Measurements from ENCODE around the gene LAMA3. TPM values are rescaled to one million over a fixed set of nuclear protein-coding genes. Genes with fewer than 3 reads are reported as not detected.

LAMA3 gene
- total RNA-seq, 2 experiments from 2014 or later: 0.05 to 0.18 TPM

- Mint-ChIP-seq H3K9me3 (no peaks in the 10 kb centered on the region), H3K4me3 (no peak overlapping the region), H3K27me3 (peaks cover 2% of the 10 kb centered on the region), H3K36me3 (ENCODE audit: low read depth) (no peaks in the 10 kb centered on the region), H3K27ac (no peak overlapping the region), H3K4me1 (no peaks in the 10 kb centered on the region)
- no peak for DNase-seq
- POLR2A ChIA-PET: no interaction called here
- CTCF ChIA-PET: no interaction called here
Observed at GRCh38 chr18:23908827-23909226, 219.6 kb downstream of the LAMA3 start.

- CTCF ChIA-PET: interaction anchor here (1.5 to 1.6 kb wide), 2 partner anchors 9 to 19 kb away, joined by 3 to 7 read pairs; no protein-coding TSS in a partner anchor
- H3K27ac Mint-ChIP-seq: no peak overlapping the region
- no peak overlapping the region for H3K4me3 Mint-ChIP-seq
- no peaks in the 10 kb centered on the region for H3K36me3 Mint-ChIP-seq (ENCODE audit: low read depth)
- POLR2A ChIA-PET: no interaction called here
- H3K4me1 Mint-ChIP-seq: no peaks in the 10 kb centered on the region
- DNase-seq: no peak
- H3K27me3 Mint-ChIP-seq: peaks cover 2% of the 10 kb centered on the region
- no peaks in the 10 kb centered on the region for H3K9me3 Mint-ChIP-seq
Observed at GRCh38 chr18:23910032-23910431, 220.8 kb downstream of the LAMA3 start.

GRCh38 chr18:23912356-23912755 lies 223.1 kb downstream of the LAMA3 start:
- no peaks in the 10 kb centered on the region for H3K4me1 Mint-ChIP-seq
- no peak overlapping the region for H3K4me3 Mint-ChIP-seq
- CTCF ChIA-PET: no interaction called here
- H3K27ac Mint-ChIP-seq: no peak overlapping the region
- no peak for DNase-seq
- POLR2A ChIA-PET: no interaction called here
- H3K27me3 Mint-ChIP-seq: peaks cover 5% of the 10 kb centered on the region
- no peaks in the 10 kb centered on the region for H3K9me3 Mint-ChIP-seq
- H3K36me3 Mint-ChIP-seq (ENCODE audit: low read depth): no peaks in the 10 kb centered on the region

GRCh38 chr18:23916338-23916737 lies 227.1 kb downstream of the LAMA3 start:
- no peaks in the 10 kb centered on the region for H3K36me3 Mint-ChIP-seq (ENCODE audit: low read depth)
- H3K9me3 Mint-ChIP-seq: no peaks in the 10 kb centered on the region
- DNase-seq: no peak
- POLR2A ChIA-PET: no interaction called here
- H3K27ac Mint-ChIP-seq: no peak overlapping the region
- CTCF ChIA-PET: no interaction called here
- H3K4me1 Mint-ChIP-seq: peaks cover 20% of the 10 kb centered on the region
- H3K27me3 Mint-ChIP-seq: peaks cover 17% of the 10 kb centered on the region
- H3K4me3 Mint-ChIP-seq: no peak overlapping the region

GRCh38 chr18:23918395-23919032 lies 229.3 kb downstream of the LAMA3 start:
- CTCF ChIA-PET: interaction anchor here (0.6 to 3.7 kb wide), 48 partner anchors 8 to 356 kb away, joined by 3 to 31 read pairs (median 5); no protein-coding TSS in a partner anchor

GRCh38 chr18:23920054-23920453 lies 230.8 kb downstream of the LAMA3 start:
- H3K4me1 Mint-ChIP-seq: peaks cover 27% of the 10 kb centered on the region
- H3K4me3 Mint-ChIP-seq: no peak overlapping the region
- no peak for DNase-seq
- H3K27me3 Mint-ChIP-seq: peaks cover 17% of the 10 kb centered on the region
- H3K27ac Mint-ChIP-seq: no peak overlapping the region
- ChIA-PET CTCF (interaction anchor here (0.7 to 3.7 kb wide), 4 partner anchors 8 to 144 kb away, joined by 3 to 31 read pairs (median 6); no protein-coding TSS in a partner anchor), POLR2A (no interaction called here)
- H3K9me3 Mint-ChIP-seq: no peaks in the 10 kb centered on the region
- H3K36me3 Mint-ChIP-seq (ENCODE audit: low read depth): no peaks in the 10 kb centered on the region

More at GRCh38 chr18:23918395-23919032, 229.3 kb downstream of the LAMA3 start:
- Mint-ChIP-seq H3K27ac (no peak overlapping the region), H3K9me3 (no peaks in the 10 kb centered on the region), H3K27me3 (peaks cover 17% of the 10 kb centered on the region), H3K4me3 (no peak overlapping the region), H3K4me1 (peaks cover 27% of the 10 kb centered on the region), H3K36me3 (ENCODE audit: low read depth) (no peaks in the 10 kb centered on the region)
- POLR2A ChIA-PET: interaction anchor here (1.2 to 2.2 kb wide), 3 partner anchors 10 to 97 kb away, joined by 5 to 10 read pairs (median 7); partner anchors contain the start of gene TTC39C
- peak; percentile 81 for DNase-seq

GRCh38 chr18:23921716-23922285 lies 232.5 kb downstream of the LAMA3 start:
- CTCF ChIA-PET: no interaction called here
- peaks cover 27% of the 10 kb centered on the region for H3K4me1 Mint-ChIP-seq

GRCh38 chr18:23922939-23923338 lies 233.7 kb downstream of the LAMA3 start:
- Mint-ChIP-seq H3K9me3 (no peaks in the 10 kb centered on the region), H3K4me1 (peaks cover 28% of the 10 kb centered on the region), H3K36me3 (ENCODE audit: low read depth) (no peaks in the 10 kb centered on the region), H3K4me3 (no peak overlapping the region), H3K27me3 (peaks cover 15% of the 10 kb centered on the region), H3K27ac (no peak overlapping the region)
- no peak for DNase-seq
- CTCF ChIA-PET: no interaction called here
- POLR2A ChIA-PET: interaction anchor here (0.9 kb wide), 1 partner anchor 76 kb away, joined by 3 read pairs; no protein-coding TSS in a partner anchor

More at GRCh38 chr18:23921716-23922285, 232.5 kb downstream of the LAMA3 start:
- DNase-seq: no peak
- Mint-ChIP-seq H3K36me3 (ENCODE audit: low read depth) (no peaks in the 10 kb centered on the region), H3K4me3 (no peak overlapping the region), H3K9me3 (no peaks in the 10 kb centered on the region), H3K27ac (no peak overlapping the region), H3K27me3 (peaks cover 15% of the 10 kb centered on the region)
- POLR2A ChIA-PET: no interaction called here

GRCh38 chr18:23924813-23925212 lies 235.6 kb downstream of the LAMA3 start:
- DNase-seq: no peak
- Mint-ChIP-seq H3K36me3 (ENCODE audit: low read depth) (no peaks in the 10 kb centered on the region), H3K27ac (no peak overlapping the region), H3K4me1 (peaks cover 32% of the 10 kb centered on the region), H3K27me3 (peaks cover 5% of the 10 kb centered on the region), H3K4me3 (no peak overlapping the region), H3K9me3 (peaks cover under 1% of the 10 kb centered on the region)
- POLR2A ChIA-PET: interaction anchor here (1.1 kb wide), 1 partner anchor 68 kb away, joined by 4 read pairs; no protein-coding TSS in a partner anchor
- CTCF ChIA-PET: no interaction called here

GRCh38 chr18:23926571-23926970 lies 237.3 kb downstream of the LAMA3 start:
- DNase-seq: no peak
- ChIA-PET CTCF (interaction anchor here (0.9 to 4.2 kb wide), 3 partner anchors 8 to 65 kb away, joined by 3 to 31 read pairs (median 3); no protein-coding TSS in a partner anchor), POLR2A (interaction anchor here (1.0 to 1.7 kb wide), 5 partner anchors 9 to 89 kb away, joined by 3 to 9 read pairs (median 3); no protein-coding TSS in a partner anchor)
- Mint-ChIP-seq H3K4me3 (no peak overlapping the region), H3K36me3 (ENCODE audit: low read depth) (no peaks in the 10 kb centered on the region), H3K9me3 (peaks cover 2% of the 10 kb centered on the region), H3K4me1 (peaks cover 33% of the 10 kb centered on the region), H3K27ac (no peak overlapping the region), H3K27me3 (no peaks in the 10 kb centered on the region)

GRCh38 chr18:23927821-23928746 lies 238.8 kb downstream of the LAMA3 start:
- ChIA-PET POLR2A (interaction anchor here (1.1 to 2.1 kb wide), 4 partner anchors 9 to 87 kb away, joined by 4 to 15 read pairs (median 7); partner anchors contain the start of gene TTC39C), CTCF (interaction anchor here (1.2 to 4.2 kb wide), 4 partner anchors 9 to 430 kb away, joined by 3 to 31 read pairs (median 4); no protein-coding TSS in a partner anchor)
- H3K27me3 Mint-ChIP-seq: no peaks in the 10 kb centered on the region
- peaks cover 2% of the 10 kb centered on the region for H3K9me3 Mint-ChIP-seq
- no peaks in the 10 kb centered on the region for H3K36me3 Mint-ChIP-seq (ENCODE audit: low read depth)
- H3K27ac Mint-ChIP-seq: peak overlapping the region; percentile 40
- H3K4me1 Mint-ChIP-seq: peaks cover 28% of the 10 kb centered on the region
- H3K4me3 Mint-ChIP-seq: no peak overlapping the region
- DNase-seq: no peak

GRCh38 chr18:23929362-23929930 lies 240.2 kb downstream of the LAMA3 start:
- ChIA-PET POLR2A (interaction anchor here (0.8 to 2.1 kb wide), 12 partner anchors 9 to 86 kb away, joined by 3 to 15 read pairs (median 4); partner anchors contain the start of gene TTC39C), CTCF (interaction anchor here (0.9 to 4.2 kb wide), 6 partner anchors 9 to 147 kb away, joined by 3 to 31 read pairs (median 4); no protein-coding TSS in a partner anchor)
- H3K36me3 Mint-ChIP-seq (ENCODE audit: low read depth): peaks cover 2% of the 10 kb centered on the region
- no peaks in the 10 kb centered on the region for H3K27me3 Mint-ChIP-seq
- peaks cover 4% of the 10 kb centered on the region for H3K9me3 Mint-ChIP-seq
- DNase-seq: peak; percentile 47
- peaks cover 32% of the 10 kb centered on the region for H3K4me1 Mint-ChIP-seq
- no peak overlapping the region for H3K4me3 Mint-ChIP-seq
- H3K27ac Mint-ChIP-seq: peak overlapping the region; percentile 91

Measured in activated CD4-positive, alpha-beta memory T cell treated with anti-CD3 and anti-CD28 coated beads, Interleukin-2, amount 10 ng/mL, durations not matched to agents 7 days and 5 days (primary cell).